A549 (cell line): ENCODE data around the gene ZNF407.
"Not testable (repeated sequence)": the region's sequence is repeated elsewhere in the genome, so short reads cannot be mapped to it uniquely, and the experiment has no call there.

Source experiments
- HMGXB4 ChIP-seq: fragments of 250-450 bp; sonication (Bioruptor Pico); IDR thresholded peaks from 2 replicates; pipeline ENCODE4 v1.5.0; 2021; ENCODE audit warnings: mild to moderate bottlenecking, moderate library complexity, borderline replicate concordance
- POLR2A ChIP-seq: IDR thresholded peaks from 2 replicates; pipeline ENCODE4 v1.6.1; 2012; ENCODE audit warnings: mild to moderate bottlenecking, low read length

- TF ChIP-seq POLR2A; HMGXB4 (CRISPR knock-in tag): not testable (repeated sequence)
Observed at GRCh38 chr18:74565993-74566392, 31.7 kb upstream of the ZNF407 start.
